Vagina (tissue), 2 donors: ENCODE data around the gene SLC30A3. TPM values are rescaled to one million over a fixed set of nuclear protein-coding genes. Genes with fewer than 3 reads are reported as not detected.

ENCODE experiments used
- DNase-seq, 2 donors: peaks; one replicate each; pipeline ENCODE4 v3.0.0-alpha.2; 2017; ENCODE audit errors: extremely low spot score in 2 of 2
- H3K27ac ChIP-seq: fragments of 200-600 bp; sonication (generic); one replicate; pipeline ENCODE4 v1.5.1; 2019
- H3K27me3 ChIP-seq: fragments of 200-600 bp; sonication (generic); one replicate; pipeline ENCODE4 v1.5.1; 2019
- H3K36me3 ChIP-seq, 2 donors: fragments of 200-600 bp; sonication (generic); one replicate each; pipeline ENCODE4 v1.5.1; 2017 to 2019
- H3K4me1 ChIP-seq: fragments of 200-600 bp; sonication (generic); one replicate; pipeline ENCODE4 v1.5.1; 2019
- H3K4me3 ChIP-seq, 2 donors: fragments of 200-600 bp; sonication (generic); 1 replicate in 1 of 2; 2 replicates in 1 of 2; pipeline ENCODE4 v1.5.1; 2016 to 2019
- H3K9me3 ChIP-seq: fragments of 200-600 bp; sonication (generic); one replicate; pipeline ENCODE4 v1.5.1; 2019
- CTCF ChIP-seq, 3 experiments: fragments of 450-650 bp in 2 of 3; fragments of 200-600 bp in 1 of 3; sonication (generic) in 1 of 3; IDR thresholded peaks; one replicate each; pipeline ENCODE4 v1.5.1; 2017 to 2019; ENCODE audit warnings: antibody characterized with exemption in 3 of 3, mild to moderate bottlenecking in 2 of 3, moderate library complexity in 2 of 3
- POLR2A ChIP-seq, 2 donors: fragments of 450-650 bp; IDR thresholded peaks; one replicate each; pipeline ENCODE4 v1.6.1; 2017; ENCODE audit warnings: antibody characterized with exemption in 2 of 2, mild to moderate bottlenecking in 2 of 2, moderate library complexity in 2 of 2
- POLR2AphosphoS5 ChIP-seq, 2 donors: sonication (generic); formaldehyde crosslinking; IDR thresholded peaks; one replicate each; pipeline ENCODE4 v1.9.0; 2017; ENCODE audit warnings: antibody characterized with exemption in 2 of 2, mild to moderate bottlenecking in 2 of 2, low read depth in 1 of 2; ENCODE audit not compliant: insufficient read depth in 1 of 2
- intact Hi-C: fragments of 100-400 bp; cut with DNase I; formaldehyde crosslinking; loops from one replicate; pipeline ENCODE4 v1.15.1; 2023
- total RNA-seq: library from RNA; depleted of rRNA; stranded (reverse); fragments of >200 nt; gene quantifications from one replicate; pipeline ENCODE4 v1.2.3, GENCODE V29; 2016

Gene SLC30A3
- total RNA-seq, 1 donor from 2014 or later, result 1.2 TPM

DNA sequence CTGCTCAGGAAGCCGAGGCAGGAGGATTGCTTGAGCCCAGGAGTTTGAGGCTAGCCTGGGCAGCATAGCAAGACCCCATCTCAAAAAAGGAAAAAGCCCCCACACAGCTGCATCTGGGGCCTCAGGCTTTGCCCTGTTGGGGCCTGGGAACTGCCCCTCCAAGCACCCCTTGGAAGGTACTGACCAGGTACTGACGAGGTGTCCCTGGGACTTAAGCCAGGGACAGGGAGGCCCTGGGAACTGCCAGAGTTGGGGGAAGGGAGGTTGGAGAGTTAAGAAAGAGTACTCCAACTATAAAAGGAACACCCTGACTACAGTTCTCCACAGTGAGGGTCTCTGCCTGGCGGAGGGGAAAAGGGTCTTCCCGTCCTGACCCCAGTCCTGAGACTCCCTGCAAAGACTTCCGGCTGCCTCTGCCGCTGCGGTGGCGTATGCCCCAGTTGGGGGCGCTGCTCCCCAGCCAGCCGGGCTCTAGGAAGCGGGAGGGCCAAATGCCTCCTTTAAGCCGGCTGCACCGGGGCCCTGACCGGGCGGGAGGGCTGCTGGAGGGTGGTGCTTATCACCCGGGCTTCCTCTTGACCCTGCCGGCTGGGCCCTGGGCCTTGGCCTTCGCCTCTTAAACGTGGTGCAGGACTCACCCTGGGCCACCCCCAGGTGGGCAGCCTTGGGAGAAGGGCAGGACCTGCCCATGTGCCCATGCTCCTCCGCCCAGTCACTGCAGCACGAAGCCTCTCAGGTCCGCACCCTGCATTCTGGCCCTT, 12.8 kb downstream of the SLC30A3 start:
- Histone ChIP-seq H3K4me1 (no peaks in the 10 kb centered on the region), H3K9me3 (no peaks in the 10 kb centered on the region), H3K27me3 (no peaks in the 10 kb centered on the region), H3K4me3 (no peak overlapping the region), H3K36me3 (no peaks in the 10 kb centered on the region), H3K27ac (no peak overlapping the region)
- TF ChIP-seq POLR2A (IDR thresholded peaks at IDR 0.05), result no peak
- TF ChIP-seq CTCF (IDR thresholded peaks at IDR 0.05), result peak in 1 of 3 experiments; percentile 23
- no peak for DNase-seq
- intact Hi-C loops, result loop anchor here (2.0 kb wide), 1 partner anchor 27 kb away; no protein-coding TSS in a partner anchor

- Histone ChIP-seq H3K27ac (no peak overlapping the region), H3K9me3 (no peaks in the 10 kb centered on the region), H3K4me1 (no peaks in the 10 kb centered on the region), H3K36me3 (peaks cover 0 to under 1% of the 10 kb centered on the region in 2 donors), H3K27me3 (no peaks in the 10 kb centered on the region), H3K4me3 (no peak overlapping the region)
- intact Hi-C loops, result no loop called here
- no peak for DNase-seq
- TF ChIP-seq CTCF (IDR thresholded peaks at IDR 0.05) (no peak), POLR2A (IDR thresholded peaks at IDR 0.05) (no peak), POLR2AphosphoS5 (IDR thresholded peaks at IDR 0.05; ENCODE audit: insufficient read depth in 1 of 2, low read depth in 1 of 2) (no peak)
Observed at GRCh38 chr2:27249159-27249890, 13.5 kb downstream of the SLC30A3 start.

- intact Hi-C loops, result no loop called here
- H3K27ac ChIP-seq, result no peak overlapping the region
- H3K27me3 ChIP-seq, result no peaks in the 10 kb centered on the region
- peaks cover 0 to 15% of the 10 kb centered on the region in 2 donors for H3K36me3 ChIP-seq
- TF ChIP-seq POLR2A (IDR thresholded peaks at IDR 0.05), result no peak
- no peak for TF ChIP-seq CTCF (IDR thresholded peaks at IDR 0.05)
- H3K9me3 ChIP-seq, result no peaks in the 10 kb centered on the region
- no peak for DNase-seq
- no peaks in the 10 kb centered on the region for H3K4me1 ChIP-seq
- H3K4me3 ChIP-seq, result no peak overlapping the region
Observed at GRCh38 chr2:27247893-27248292, 15.0 kb downstream of the SLC30A3 start.

DNA sequence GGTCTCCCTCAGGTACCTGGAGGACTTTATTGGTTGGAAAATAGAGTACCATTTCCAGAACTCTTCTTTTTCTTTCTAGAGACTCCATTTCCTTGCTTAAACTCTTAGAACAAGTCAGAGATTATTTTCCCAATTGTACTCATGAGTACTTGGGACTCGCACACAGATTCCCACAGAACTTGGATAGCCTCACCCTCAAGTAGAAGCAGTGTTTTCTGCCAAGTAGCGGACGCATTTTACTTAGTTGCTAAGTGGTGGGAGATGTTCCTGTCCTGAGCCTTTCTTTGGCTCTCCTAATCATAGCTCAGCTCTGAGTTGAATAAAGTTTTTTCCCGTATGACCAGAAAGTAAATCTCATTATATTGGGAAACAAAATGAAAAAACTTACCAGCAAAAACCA, 17.2 kb downstream of the SLC30A3 start:
- H3K27me3 ChIP-seq, result no peaks in the 10 kb centered on the region
- no peaks in the 10 kb centered on the region for H3K4me1 ChIP-seq
- no peaks in the 10 kb centered on the region for H3K9me3 ChIP-seq
- H3K36me3 ChIP-seq, result peaks cover 0 to 31% of the 10 kb centered on the region in 2 donors
- TF ChIP-seq POLR2A (IDR thresholded peaks at IDR 0.05) (no peak), CTCF (IDR thresholded peaks at IDR 0.05) (no peak), POLR2AphosphoS5 (IDR thresholded peaks at IDR 0.05; ENCODE audit: insufficient read depth in 1 of 2, low read depth in 1 of 2) (no peak)
- DNase-seq, result no peak
- intact Hi-C loops, result no loop called here
- no peak overlapping the region for H3K4me3 ChIP-seq
- H3K27ac ChIP-seq, result no peak overlapping the region

GRCh38 chr2:27245116-27245515, 17.7 kb downstream of the SLC30A3 start:
- no peak overlapping the region for H3K4me3 ChIP-seq
- peaks cover 0 to 32% of the 10 kb centered on the region in 2 donors for H3K36me3 ChIP-seq
- DNase-seq, result no peak
- H3K27me3 ChIP-seq, result no peaks in the 10 kb centered on the region
- no peaks in the 10 kb centered on the region for H3K4me1 ChIP-seq
- no peaks in the 10 kb centered on the region for H3K9me3 ChIP-seq
- intact Hi-C loops, result no loop called here
- TF ChIP-seq POLR2A (IDR thresholded peaks at IDR 0.05), result no peak
- no peak for TF ChIP-seq POLR2AphosphoS5 (IDR thresholded peaks at IDR 0.05; ENCODE audit: insufficient read depth in 1 of 2, low read depth in 1 of 2)
- no peak for TF ChIP-seq CTCF (IDR thresholded peaks at IDR 0.05)
- H3K27ac ChIP-seq, result no peak overlapping the region
